ENCODE data around the gene PRKCA.

PRKCA gene

DNA sequence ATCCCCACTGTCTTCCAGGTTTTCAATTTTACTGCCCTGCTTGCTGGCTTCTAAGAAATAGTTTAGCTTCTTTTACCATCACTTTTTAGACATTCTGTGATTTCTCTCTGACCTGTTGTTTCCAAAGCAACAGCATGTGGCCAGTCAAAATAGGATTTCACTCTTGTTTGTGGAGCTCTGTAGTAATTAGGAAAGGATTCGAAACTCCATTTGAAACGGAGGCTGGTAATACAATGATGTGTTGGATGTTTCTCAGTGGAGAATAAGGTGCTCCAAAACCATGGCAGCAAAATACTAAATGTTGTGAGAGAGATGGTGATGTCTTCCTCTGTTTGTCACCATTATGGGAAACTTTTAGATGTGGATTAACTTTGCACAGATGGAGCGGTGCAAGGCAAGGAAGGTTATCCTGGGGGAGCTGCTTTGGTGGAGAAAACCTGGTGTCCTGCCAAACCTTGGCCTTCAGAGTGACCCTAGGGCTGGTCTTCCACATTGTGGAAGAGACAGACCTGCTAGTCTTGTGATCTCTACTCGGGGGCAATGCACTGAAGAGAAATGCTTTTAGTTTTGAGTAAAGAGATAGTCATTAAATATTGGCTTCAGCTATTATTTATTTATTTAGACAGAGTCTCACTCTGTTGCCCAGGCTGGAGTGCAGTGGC is 79.4 kb downstream of the PRKCA start:
- Histone ChIP-seq H3K4me2 (ENCODE audit: insufficient read depth, low read length, poor library complexity, severe bottlenecking) (no peak overlapping the region), H3K36me3 (replicated peaks in 1 of 2; ENCODE audit: control insufficient read depth in 2 of 2, insufficient read depth in 2 of 2, low read length in 2 of 2) (no peaks in the 10 kb centered on the region), H2BK5ac (ENCODE audit: low read length) (no peak overlapping the region), H3K4ac (ENCODE audit: low read length) (no peak overlapping the region), H2BK15ac (ENCODE audit: low read length) (no peak overlapping the region), H3K18ac (ENCODE audit: low read length) (no peak overlapping the region), H3K4me1 (ENCODE audit: control insufficient read depth in 2 of 2, insufficient read depth in 1 of 2, low read depth in 1 of 2, low read length in 2 of 2) (peaks cover 0 to 4% of the 10 kb centered on the region in 2 donors), H3K4me3 (ENCODE audit: low read length in 2 of 2) (no peak overlapping the region), H3K79me1 (ENCODE audit: low read depth, low read length) (no peaks in the 10 kb centered on the region), H2BK120ac (ENCODE audit: low read depth, low read length) (no peak overlapping the region), H3K23ac (ENCODE audit: low read depth, low read length, poor library complexity) (no peak overlapping the region), H4K91ac (ENCODE audit: low read depth, low read length, poor library complexity) (no peak overlapping the region), H2AK5ac (ENCODE audit: low read depth, low read length) (no peak overlapping the region), H3K9ac (ENCODE audit: low read depth, low read length, poor library complexity) (no peak overlapping the region), H2AFZ (ENCODE audit: low read length) (no peak overlapping the region), H3K14ac (ENCODE audit: low read length) (no peak overlapping the region), H4K8ac (ENCODE audit: low read depth, low read length) (no peak overlapping the region), H3K27me3 (ENCODE audit: control insufficient read depth in 3 of 3, insufficient read depth in 3 of 3, low read depth in 1 of 3, low read length in 3 of 3) (no peaks in the 10 kb centered on the region), H2BK12ac (ENCODE audit: low read length) (no peak overlapping the region), H3K27ac (replicated peaks; ENCODE audit: low read length) (no peak overlapping the region), H3K9me3 (replicated peaks in 1 of 2; ENCODE audit: control insufficient read depth in 2 of 2, insufficient read depth in 1 of 2, low read depth in 1 of 2, low read length in 2 of 2) (no peaks in the 10 kb centered on the region)
- no CpG with 5 or more reads among the region's 4 CpGs for WGBS, 2 donors (ENCODE audit: extremely low coverage in 2 of 2, insufficient read length in 2 of 2, insufficient replicate concordance in 1 of 2)
- no peak for DNase-seq (ENCODE audit: low spot score)

GRCh38 chr17:66383333-66383732 is 80.9 kb downstream of the PRKCA start:
- no peak overlapping the region for H2AK5ac ChIP-seq (ENCODE audit: low read depth, low read length)
- no peak overlapping the region for H4K8ac ChIP-seq (ENCODE audit: low read depth, low read length)
- H3K18ac ChIP-seq (ENCODE audit: low read length): no peak overlapping the region
- WGBS, 2 donors (ENCODE audit: extremely low coverage in 2 of 2, insufficient read length in 2 of 2, insufficient replicate concordance in 1 of 2): no CpG with 5 or more reads among the region's 4 CpGs
- no peak overlapping the region for H2BK5ac ChIP-seq (ENCODE audit: low read length)
- H3K27me3 ChIP-seq (ENCODE audit: control insufficient read depth in 3 of 3, insufficient read depth in 3 of 3, low read depth in 1 of 3, low read length in 3 of 3): no peaks in the 10 kb centered on the region
- no peak overlapping the region for H3K23ac ChIP-seq (ENCODE audit: low read depth, low read length, poor library complexity)
- H3K79me1 ChIP-seq (ENCODE audit: low read depth, low read length): no peaks in the 10 kb centered on the region
- no peak overlapping the region for H2AFZ ChIP-seq (ENCODE audit: low read length)
- no peak overlapping the region for H2BK15ac ChIP-seq (ENCODE audit: low read length)
- no peak overlapping the region for H4K91ac ChIP-seq (ENCODE audit: low read depth, low read length, poor library complexity)
- H3K14ac ChIP-seq (ENCODE audit: low read length): no peak overlapping the region
- no peak overlapping the region for H2BK12ac ChIP-seq (ENCODE audit: low read length)
- no peak overlapping the region for H3K9ac ChIP-seq (ENCODE audit: low read depth, low read length, poor library complexity)
- H2BK120ac ChIP-seq (ENCODE audit: low read depth, low read length): no peak overlapping the region
- no peak overlapping the region for H3K4ac ChIP-seq (ENCODE audit: low read length)
- no peak overlapping the region for H3K4me3 ChIP-seq (ENCODE audit: low read length in 2 of 2)
- DNase-seq (ENCODE audit: low spot score): no peak
- H3K4me1 ChIP-seq (ENCODE audit: control insufficient read depth in 2 of 2, insufficient read depth in 1 of 2, low read depth in 1 of 2, low read length in 2 of 2): peaks cover 4 to 11% of the 10 kb centered on the region in 2 donors
- no peaks in the 10 kb centered on the region for H3K9me3 ChIP-seq (replicated peaks in 1 of 2; ENCODE audit: control insufficient read depth in 2 of 2, insufficient read depth in 1 of 2, low read depth in 1 of 2, low read length in 2 of 2)
- H3K4me2 ChIP-seq (ENCODE audit: insufficient read depth, low read length, poor library complexity, severe bottlenecking): no peak overlapping the region
- no peak overlapping the region for H3K27ac ChIP-seq (replicated peaks; ENCODE audit: low read length)
- no peaks in the 10 kb centered on the region for H3K36me3 ChIP-seq (replicated peaks in 1 of 2; ENCODE audit: control insufficient read depth in 2 of 2, insufficient read depth in 2 of 2, low read length in 2 of 2)

- Histone ChIP-seq H3K4ac (ENCODE audit: low read length) (no peak overlapping the region), H4K91ac (ENCODE audit: low read depth, low read length, poor library complexity) (no peak overlapping the region), H2AFZ (ENCODE audit: low read length) (no peak overlapping the region), H2BK12ac (ENCODE audit: low read length) (no peak overlapping the region), H3K4me2 (ENCODE audit: insufficient read depth, low read length, poor library complexity, severe bottlenecking) (no peak overlapping the region), H3K36me3 (replicated peaks in 1 of 2; ENCODE audit: control insufficient read depth in 2 of 2, insufficient read depth in 2 of 2, low read length in 2 of 2) (no peaks in the 10 kb centered on the region), H2AK5ac (ENCODE audit: low read depth, low read length) (no peak overlapping the region), H3K4me1 (ENCODE audit: control insufficient read depth in 2 of 2, insufficient read depth in 1 of 2, low read depth in 1 of 2, low read length in 2 of 2) (peaks cover 4 to 11% of the 10 kb centered on the region in 2 donors), H3K27ac (replicated peaks; ENCODE audit: low read length) (no peak overlapping the region), H3K14ac (ENCODE audit: low read length) (no peak overlapping the region), H3K18ac (ENCODE audit: low read length) (no peak overlapping the region), H3K4me3 (ENCODE audit: low read length in 2 of 2) (no peak overlapping the region), H2BK5ac (ENCODE audit: low read length) (no peak overlapping the region), H2BK15ac (ENCODE audit: low read length) (no peak overlapping the region), H3K79me1 (ENCODE audit: low read depth, low read length) (no peaks in the 10 kb centered on the region), H3K23ac (ENCODE audit: low read depth, low read length, poor library complexity) (no peak overlapping the region), H4K8ac (ENCODE audit: low read depth, low read length) (no peak overlapping the region), H3K27me3 (ENCODE audit: control insufficient read depth in 3 of 3, insufficient read depth in 3 of 3, low read depth in 1 of 3, low read length in 3 of 3) (no peaks in the 10 kb centered on the region), H3K9me3 (replicated peaks in 1 of 2; ENCODE audit: control insufficient read depth in 2 of 2, insufficient read depth in 1 of 2, low read depth in 1 of 2, low read length in 2 of 2) (no peaks in the 10 kb centered on the region), H2BK120ac (ENCODE audit: low read depth, low read length) (no peak overlapping the region), H3K9ac (ENCODE audit: low read depth, low read length, poor library complexity) (no peak overlapping the region)
- DNase-seq (ENCODE audit: low spot score): no peak
- no CpG with 5 or more reads among the region's 2 CpGs for WGBS, 2 donors (ENCODE audit: extremely low coverage in 2 of 2, insufficient read length in 2 of 2, insufficient replicate concordance in 1 of 2)
Measured at GRCh38 chr17:66386498-66387351, 84.3 kb downstream of the PRKCA start.

DNA sequence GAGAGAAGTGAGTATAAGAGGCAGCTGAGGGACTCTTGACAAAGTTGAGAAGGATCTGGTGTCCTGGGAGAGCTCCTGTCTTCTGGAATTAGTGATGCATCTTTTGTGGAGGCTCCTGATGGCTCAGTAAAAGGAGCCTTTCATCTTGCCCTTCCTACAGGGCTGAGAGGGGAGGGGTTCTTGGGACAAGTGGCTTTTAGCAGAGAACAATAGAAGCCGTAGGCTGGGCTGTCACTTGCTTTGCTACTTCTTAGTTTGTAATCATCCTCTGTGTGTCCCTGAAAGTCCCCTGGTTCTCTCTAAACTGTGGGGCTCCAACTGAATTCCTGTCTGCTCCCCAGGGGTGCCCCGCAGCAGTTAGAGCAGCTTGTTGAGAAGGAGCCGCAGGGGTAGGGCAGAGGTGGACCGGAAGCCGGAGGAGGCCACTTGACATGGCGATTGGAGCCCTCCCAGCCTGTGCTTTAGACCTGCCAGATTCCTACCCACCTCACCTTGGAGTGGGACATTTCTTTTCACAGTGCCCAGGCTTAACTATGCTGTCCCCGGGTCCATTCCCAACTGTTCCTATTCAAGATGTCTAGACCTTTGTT is 85.1 kb downstream of the PRKCA start:
- no peak overlapping the region for H3K18ac ChIP-seq (ENCODE audit: low read length)
- no peaks in the 10 kb centered on the region for H3K27me3 ChIP-seq (ENCODE audit: control insufficient read depth in 3 of 3, insufficient read depth in 3 of 3, low read depth in 1 of 3, low read length in 3 of 3)
- no peak overlapping the region for H4K91ac ChIP-seq (ENCODE audit: low read depth, low read length, poor library complexity)
- no peak overlapping the region for H3K9ac ChIP-seq (ENCODE audit: low read depth, low read length, poor library complexity)
- H2BK120ac ChIP-seq (ENCODE audit: low read depth, low read length): no peak overlapping the region
- no peak overlapping the region for H3K23ac ChIP-seq (ENCODE audit: low read depth, low read length, poor library complexity)
- no peak overlapping the region for H3K14ac ChIP-seq (ENCODE audit: low read length)
- no peak for DNase-seq (ENCODE audit: low spot score)
- H2BK15ac ChIP-seq (ENCODE audit: low read length): no peak overlapping the region
- no peaks in the 10 kb centered on the region for H3K9me3 ChIP-seq (replicated peaks in 1 of 2; ENCODE audit: control insufficient read depth in 2 of 2, insufficient read depth in 1 of 2, low read depth in 1 of 2, low read length in 2 of 2)
- no peak overlapping the region for H2BK12ac ChIP-seq (ENCODE audit: low read length)
- H3K4ac ChIP-seq (ENCODE audit: low read length): no peak overlapping the region
- no peak overlapping the region for H4K8ac ChIP-seq (ENCODE audit: low read depth, low read length)
- H3K4me1 ChIP-seq (ENCODE audit: control insufficient read depth in 2 of 2, insufficient read depth in 1 of 2, low read depth in 1 of 2, low read length in 2 of 2): peaks cover 4 to 8% of the 10 kb centered on the region in 2 donors
- H2BK5ac ChIP-seq (ENCODE audit: low read length): no peak overlapping the region
- H2AK5ac ChIP-seq (ENCODE audit: low read depth, low read length): no peak overlapping the region
- H3K4me3 ChIP-seq (ENCODE audit: low read length in 2 of 2): no peak overlapping the region
- H3K4me2 ChIP-seq (ENCODE audit: insufficient read depth, low read length, poor library complexity, severe bottlenecking): peak overlapping the region; percentile 28
- no peaks in the 10 kb centered on the region for H3K36me3 ChIP-seq (replicated peaks in 1 of 2; ENCODE audit: control insufficient read depth in 2 of 2, insufficient read depth in 2 of 2, low read length in 2 of 2)
- H3K27ac ChIP-seq (replicated peaks; ENCODE audit: low read length): peak overlapping the region; percentile 27
- no peaks in the 10 kb centered on the region for H3K79me1 ChIP-seq (ENCODE audit: low read depth, low read length)
- H2AFZ ChIP-seq (ENCODE audit: low read length): no peak overlapping the region
- WGBS, 2 donors (ENCODE audit: extremely low coverage in 2 of 2, insufficient read length in 2 of 2, insufficient replicate concordance in 1 of 2): no CpG with 5 or more reads among the region's 7 CpGs

All from neuronal stem cell (in vitro differentiated cells).